ENCODE measurements around the gene PDAP1.
A peak's percentile ranks its signal among the peaks of the same experiment; 100 is the strongest.
"Not testable (repeated sequence)": the region's sequence is repeated elsewhere in the genome, so short reads cannot be mapped to it uniquely, and the experiment has no call there.

PDAP1 gene

GRCh38 chr7:99395616-99396327 lies 12.6 kb downstream of the PDAP1 start:
- DNase-seq: no peak

- no peak for DNase-seq
Observed at GRCh38 chr7:99394188-99394502, 14.3 kb downstream of the PDAP1 start.

GRCh38 chr7:99393355-99394187 lies 14.8 kb downstream of the PDAP1 start:
- DNase-seq: no peak

GRCh38 chr7:99392659-99393354 lies 15.6 kb downstream of the PDAP1 start:
- no peak for DNase-seq

GRCh38 chr7:99392046-99392445 lies 16.4 kb downstream of the PDAP1 start:
- no peak for DNase-seq

- peak; percentile 32 for DNase-seq
Observed at GRCh38 chr7:99390941-99391602, 17.3 kb downstream of the PDAP1 start.

- no peak for DNase-seq
Observed at GRCh38 chr7:99389772-99390171, 18.6 kb downstream of the PDAP1 start.

GRCh38 chr7:99387912-99388311 lies 20.5 kb downstream of the PDAP1 start:
- no peak for DNase-seq

- peak; percentile 42 for DNase-seq
Observed at GRCh38 chr7:99387239-99387635, 21.2 kb downstream of the PDAP1 start.

- peak; percentile 51 for DNase-seq
Observed at GRCh38 chr7:99386584-99387238, 21.7 kb downstream of the PDAP1 start.

- peak; percentile 72 for DNase-seq
Observed at GRCh38 chr7:99385564-99385963, 22.8 kb downstream of the PDAP1 start.

- no peak for DNase-seq
Observed at GRCh38 chr7:99384523-99384922, 23.9 kb downstream of the PDAP1 start.

GRCh38 chr7:99383791-99384370 lies 24.5 kb downstream of the PDAP1 start:
- no peak for DNase-seq

GRCh38 chr7:99383203-99383602 lies 25.2 kb downstream of the PDAP1 start:
- DNase-seq: no peak

GRCh38 chr7:99381664-99382075 lies 26.7 kb downstream of the PDAP1 start:
- no peak for DNase-seq

GRCh38 chr7:99380823-99381663 lies 27.4 kb downstream of the PDAP1 start:
- DNase-seq: no peak

- DNase-seq: peak; percentile 99
Observed at GRCh38 chr7:99380032-99380822, 28.2 kb downstream of the PDAP1 start.

- not testable (repeated sequence) for DNase-seq
Observed at GRCh38 chr7:99379693-99380031, 28.7 kb downstream of the PDAP1 start.

- DNase-seq: peak; percentile 86
Observed at GRCh38 chr7:99379043-99379577, 29.3 kb downstream of the PDAP1 start.

GRCh38 chr7:99375070-99375807 lies 33.2 kb downstream of the PDAP1 start:
- DNase-seq: peak; percentile 51

All from MV-4-11 (cell line).